COLO668 (cell line): Measurements from ENCODE around the gene NHLRC4.

Experiments
- DNase-seq: peaks from one replicate; lab custom pipeline; 2025; ENCODE audit not compliant: unreplicated experiment; lab: John Stamatoyannopoulos, UW

Gene NHLRC4

GRCh38 chr16:582614-583331 is 16.0 kb downstream of the NHLRC4 start:
- no peak for DNase-seq

- peak; percentile 58 for DNase-seq
Observed at GRCh38 chr16:583470-583814, 16.6 kb downstream of the NHLRC4 start.

GRCh38 chr16:583815-584591 is 17.2 kb downstream of the NHLRC4 start:
- peak; percentile 82 for DNase-seq

GRCh38 chr16:585351-585750 is 18.5 kb downstream of the NHLRC4 start:
- DNase-seq, result peak; percentile 66

- no peak for DNase-seq
Observed at GRCh38 chr16:586047-586644, 19.3 kb downstream of the NHLRC4 start.

- no peak for DNase-seq
Observed at GRCh38 chr16:586645-587590, 20.1 kb downstream of the NHLRC4 start.

- DNase-seq, result peak; percentile 64
Observed at GRCh38 chr16:588639-588888, 21.8 kb downstream of the NHLRC4 start.

GRCh38 chr16:588889-589657 is 22.3 kb downstream of the NHLRC4 start:
- peak; percentile 96 for DNase-seq

- DNase-seq, result peak; percentile 98
Observed at GRCh38 chr16:589658-590187, 22.9 kb downstream of the NHLRC4 start, which contains the start of gene RAB40C. Gene RAB40C, plus strand, starts transcription at chr16:590066. Its CDS starts 226 bp downstream, at chr16:590292.

- peak; percentile 74 for DNase-seq
Observed at GRCh38 chr16:590188-590814, 23.5 kb downstream of the NHLRC4 start.

GRCh38 chr16:590815-591200 is 24.0 kb downstream of the NHLRC4 start:
- no peak for DNase-seq

GRCh38 chr16:591231-591630 is 24.4 kb downstream of the NHLRC4 start:
- peak; percentile 18 for DNase-seq

- DNase-seq, result peak; percentile 43
Observed at GRCh38 chr16:591892-592517, 25.2 kb downstream of the NHLRC4 start.

- DNase-seq, result peak; percentile 94
Observed at GRCh38 chr16:592518-593306, 25.9 kb downstream of the NHLRC4 start.

GRCh38 chr16:593406-593805 is 26.6 kb downstream of the NHLRC4 start:
- peak; percentile 89 for DNase-seq

- peak; percentile 79 for DNase-seq
Observed at GRCh38 chr16:593807-594206, 27.0 kb downstream of the NHLRC4 start.

- peak; percentile 16 for DNase-seq
Observed at GRCh38 chr16:595094-595528, 28.3 kb downstream of the NHLRC4 start.

- peak; percentile 70 for DNase-seq
Observed at GRCh38 chr16:595942-596735, 29.3 kb downstream of the NHLRC4 start.
